NT2/D1 (cell line): ENCODE measurements around the gene CENPX.
A peak's percentile ranks its signal among the peaks of the same experiment; 100 is the strongest.

ENCODE experiments used
- DNase-seq: peaks from one replicate; pipeline ENCODE4 v3.0.0-alpha.2; 2011; ENCODE audit warnings: low read depth, low spot score
- H3K27me3 ChIP-seq: 2 replicates; pipeline ENCODE4 v1.6.0; 2011; ENCODE audit warnings: mild to moderate bottlenecking; ENCODE audit not compliant: insufficient read length, insufficient read depth
- H3K36me3 ChIP-seq: 2 replicates; pipeline ENCODE4 v1.6.1; 2011; ENCODE audit warnings: mild to moderate bottlenecking, low read length, mixed read lengths; ENCODE audit not compliant: insufficient read depth, insufficient read length
- H3K4me1 ChIP-seq: 2 replicates; pipeline ENCODE4 v1.5.1; 2011; ENCODE audit not compliant: insufficient read depth, insufficient read length
- H3K4me3 ChIP-seq: 2 replicates; pipeline ENCODE4 v1.5.1; 2011; ENCODE audit warnings: low read depth; ENCODE audit not compliant: insufficient read length
- H3K9ac ChIP-seq: 2 replicates; pipeline ENCODE4 v1.6.0; 2011; ENCODE audit warnings: low read depth; ENCODE audit not compliant: insufficient read length
- H3K9me3 ChIP-seq: 2 replicates; pipeline ENCODE4 v1.5.1; 2011; ENCODE audit warnings: mild to moderate bottlenecking, low read length; ENCODE audit not compliant: insufficient read depth
- SUZ12 ChIP-seq: IDR thresholded peaks from 2 replicates; pipeline ENCODE4 v1.6.1; 2011; ENCODE audit not compliant: insufficient read length, insufficient read depth; ENCODE audit errors: extremely low read depth
- YY1 ChIP-seq: IDR thresholded peaks from 2 replicates; pipeline ENCODE4 v1.6.1; 2011; ENCODE audit not compliant: insufficient read length, insufficient read depth
- ZNF274 ChIP-seq: IDR thresholded peaks from 2 replicates; pipeline ENCODE4 v1.6.1; 2011; ENCODE audit warnings: mild to moderate bottlenecking, low read depth, low read length

CENPX gene

GRCh38 chr17:82049521-82049971 is 26.9 kb upstream of the CENPX start:
- no peaks in the 10 kb centered on the region for H3K9me3 ChIP-seq
- peaks cover 59% of the 10 kb centered on the region for H3K36me3 ChIP-seq
- H3K4me1 ChIP-seq: peaks cover 20% of the 10 kb centered on the region
- H3K4me3 ChIP-seq: no peak overlapping the region
- H3K9ac ChIP-seq: no peak overlapping the region
- H3K27me3 ChIP-seq: peaks cover 3% of the 10 kb centered on the region
- DNase-seq: no peak
- TF ChIP-seq YY1 (no peak), ZNF274 (no peak), SUZ12 (no peak)

- H3K4me3 ChIP-seq: no peak overlapping the region
- H3K4me1 ChIP-seq: peaks cover 20% of the 10 kb centered on the region
- DNase-seq: no peak
- H3K36me3 ChIP-seq: peaks cover 54% of the 10 kb centered on the region
- H3K9ac ChIP-seq: no peak overlapping the region
- H3K27me3 ChIP-seq: peaks cover 3% of the 10 kb centered on the region
- no peak for TF ChIP-seq SUZ12
- TF ChIP-seq YY1: no peak
- TF ChIP-seq ZNF274: no peak
- H3K9me3 ChIP-seq: no peaks in the 10 kb centered on the region
Measured at GRCh38 chr17:82049106-82049505, 26.4 kb upstream of the CENPX start.

GRCh38 chr17:82048571-82048971 is 25.9 kb upstream of the CENPX start:
- Histone ChIP-seq H3K9ac (no peak overlapping the region), H3K36me3 (peaks cover 49% of the 10 kb centered on the region), H3K4me3 (no peak overlapping the region), H3K4me1 (peaks cover 24% of the 10 kb centered on the region), H3K9me3 (no peaks in the 10 kb centered on the region), H3K27me3 (peaks cover 3% of the 10 kb centered on the region)
- DNase-seq: no peak
- TF ChIP-seq YY1 (no peak), SUZ12 (no peak), ZNF274 (no peak)

GRCh38 chr17:82047914-82048570 is 25.4 kb upstream of the CENPX start:
- H3K4me1 ChIP-seq: peaks cover 24% of the 10 kb centered on the region

GRCh38 chr17:82047379-82047778 is 24.7 kb upstream of the CENPX start:
- Histone ChIP-seq H3K36me3 (peaks cover 42% of the 10 kb centered on the region), H3K9me3 (no peaks in the 10 kb centered on the region), H3K4me3 (no peak overlapping the region), H3K4me1 (peaks cover 30% of the 10 kb centered on the region), H3K27me3 (peaks cover 5% of the 10 kb centered on the region), H3K9ac (peak overlapping the region; percentile 36)
- DNase-seq: no peak
- TF ChIP-seq SUZ12 (no peak), ZNF274 (no peak), YY1 (no peak)

More at GRCh38 chr17:82047914-82048570, 25.4 kb upstream of the CENPX start:
- no peak for TF ChIP-seq SUZ12
- TF ChIP-seq YY1: no peak
- DNase-seq: no peak
- Histone ChIP-seq H3K4me3 (no peak overlapping the region), H3K27me3 (peaks cover 3% of the 10 kb centered on the region), H3K36me3 (peaks cover 44% of the 10 kb centered on the region), H3K9ac (no peak overlapping the region), H3K9me3 (no peaks in the 10 kb centered on the region)

GRCh38 chr17:82046903-82047302 is 24.2 kb upstream of the CENPX start:
- H3K27me3 ChIP-seq: peaks cover 6% of the 10 kb centered on the region
- H3K4me3 ChIP-seq: no peak overlapping the region
- peaks cover 31% of the 10 kb centered on the region for H3K4me1 ChIP-seq
- DNase-seq: no peak
- H3K36me3 ChIP-seq: peaks cover 42% of the 10 kb centered on the region
- TF ChIP-seq SUZ12 (no peak), YY1 (no peak)
- H3K9ac ChIP-seq: no peak overlapping the region
- H3K9me3 ChIP-seq: no peaks in the 10 kb centered on the region

GRCh38 chr17:82045936-82046484 is 23.3 kb upstream of the CENPX start:
- Histone ChIP-seq H3K4me1 (peaks cover 31% of the 10 kb centered on the region), H3K27me3 (peaks cover 6% of the 10 kb centered on the region), H3K9me3 (no peaks in the 10 kb centered on the region), H3K36me3 (peaks cover 42% of the 10 kb centered on the region), H3K9ac (peak overlapping the region; percentile 8), H3K4me3 (no peak overlapping the region)
- TF ChIP-seq YY1 (no peak), ZNF274 (no peak), SUZ12 (no peak)
- DNase-seq: no peak
